Inflammatory macrophage (primary cell): Measurements from ENCODE around the gene USP13.
A peak's percentile ranks its signal among the peaks of the same experiment; 100 is the strongest.
"Not testable (repeated sequence)": the region's sequence is repeated elsewhere in the genome, so short reads cannot be mapped to it uniquely, and the experiment has no call there.

Experiments used
- DNase-seq, 2 donors: peaks; one replicate each; pipeline ENCODE4 v3.0.0-alpha.2; 2020 to 2022

Gene USP13

DNA sequence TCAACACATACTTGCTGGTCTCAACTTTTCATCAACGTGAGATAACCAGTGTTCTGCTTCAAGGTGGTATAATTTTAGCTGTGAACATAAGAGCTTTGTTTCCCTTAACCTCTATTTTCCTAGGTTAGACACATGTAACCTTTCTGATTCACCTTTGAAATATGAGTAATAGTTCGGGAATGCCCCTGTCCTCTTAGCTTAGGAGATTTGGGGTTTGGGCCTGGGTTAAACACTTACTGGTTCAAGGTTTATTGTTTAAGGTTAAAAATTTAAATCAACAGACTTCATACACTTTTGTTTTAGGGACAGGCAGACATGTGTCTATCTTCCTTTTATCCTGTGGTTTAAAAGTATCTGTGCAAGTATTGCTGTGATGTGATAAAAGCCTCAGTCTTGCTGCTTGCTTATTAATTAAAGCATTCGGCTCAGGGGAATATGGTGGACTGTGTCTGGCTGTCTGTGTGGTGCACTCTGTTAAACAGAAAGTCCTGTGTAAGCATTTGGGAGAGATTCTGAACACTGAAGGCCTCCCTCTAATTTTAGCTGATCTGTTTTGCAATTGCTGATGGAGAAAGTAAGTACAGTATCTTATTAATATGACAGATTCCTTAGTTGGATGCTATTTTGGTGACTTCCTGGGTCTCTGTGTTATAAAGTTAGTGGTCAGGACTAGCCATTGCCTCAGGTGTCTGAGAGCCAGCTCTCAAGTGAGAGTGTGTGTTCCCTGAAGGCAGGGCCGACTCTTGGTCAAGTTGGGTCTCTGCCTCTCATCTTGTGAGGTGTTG, 81.8 kb downstream of the USP13 start:
- no peak for DNase-seq

DNA sequence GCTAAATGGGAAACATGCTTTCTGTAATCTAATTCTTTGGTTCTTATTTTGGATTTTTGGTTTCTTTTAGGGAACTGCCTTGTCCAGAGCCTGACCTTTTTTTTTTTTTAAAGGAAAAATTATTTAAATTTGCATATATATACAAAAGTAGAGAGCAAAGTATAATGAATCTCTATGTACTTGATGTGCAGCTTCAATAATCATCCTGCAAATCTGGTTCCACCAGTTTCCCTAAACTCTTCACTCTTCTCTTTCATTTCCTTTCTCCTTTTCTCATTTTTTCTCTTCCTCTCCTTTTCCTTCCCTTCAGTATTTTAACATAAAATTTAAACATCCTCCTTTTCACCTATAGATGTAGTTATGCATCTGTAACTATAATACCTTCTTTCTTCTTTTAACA, 82.5 kb downstream of the USP13 start:
- no peak for DNase-seq

DNA sequence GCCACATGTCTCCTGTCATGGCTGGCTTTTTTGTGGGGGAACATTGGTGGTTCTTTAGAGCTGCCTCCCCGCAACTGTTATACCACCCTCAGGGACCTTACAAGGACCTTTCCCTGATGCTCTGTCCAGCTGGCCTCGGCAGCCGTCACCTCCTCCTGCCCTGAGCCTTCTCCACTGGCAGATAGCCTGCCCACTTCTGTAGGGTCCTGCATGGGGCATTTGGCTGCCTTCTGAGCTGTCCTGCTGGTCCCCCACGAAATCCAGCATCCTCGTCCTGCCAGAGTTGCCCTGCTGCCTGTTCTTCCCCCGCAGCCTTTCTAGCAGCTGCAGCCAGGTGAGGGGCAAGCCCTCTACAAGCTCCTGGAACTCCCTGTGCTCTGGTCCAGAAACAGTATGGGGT, 86.2 kb downstream of the USP13 start:
- DNase-seq: no peak

DNA sequence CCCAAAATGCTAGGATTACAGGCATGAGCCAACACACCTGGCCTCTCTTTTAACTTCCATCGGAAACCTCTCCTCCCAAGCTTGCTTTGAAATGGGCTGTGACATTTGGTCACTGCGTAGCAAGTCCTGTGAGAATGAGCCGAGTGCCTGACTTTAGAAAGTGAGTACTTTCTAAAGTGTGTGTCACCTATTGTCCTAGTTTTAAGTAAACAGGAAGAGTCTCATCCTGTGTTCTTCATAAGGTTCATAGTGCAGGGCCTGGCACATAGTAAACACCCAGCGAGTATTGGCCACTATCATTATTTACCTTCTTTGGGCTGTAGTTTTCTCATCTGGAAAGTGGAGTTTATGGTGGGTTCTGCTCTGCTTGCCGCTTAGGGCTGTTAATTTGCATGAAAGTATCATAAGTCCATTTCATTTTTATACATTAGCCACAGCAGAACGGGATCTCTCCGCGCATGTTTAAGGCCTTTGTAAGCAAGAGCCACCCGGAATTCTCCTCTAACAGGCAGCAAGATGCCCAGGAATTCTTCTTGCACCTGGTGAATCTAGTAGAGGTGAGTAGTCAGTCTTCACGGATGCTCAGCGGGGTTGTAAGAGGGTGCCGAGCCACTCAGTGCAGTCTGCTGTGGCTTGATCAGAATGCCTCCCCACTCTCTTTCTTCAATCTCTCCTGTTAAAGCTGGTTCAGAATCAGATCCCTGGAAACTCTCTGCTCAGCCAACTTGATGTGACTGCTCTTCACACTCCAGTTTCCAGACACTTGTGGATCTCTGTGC, 87.2 kb downstream of the USP13 start:
- DNase-seq: no peak

DNA sequence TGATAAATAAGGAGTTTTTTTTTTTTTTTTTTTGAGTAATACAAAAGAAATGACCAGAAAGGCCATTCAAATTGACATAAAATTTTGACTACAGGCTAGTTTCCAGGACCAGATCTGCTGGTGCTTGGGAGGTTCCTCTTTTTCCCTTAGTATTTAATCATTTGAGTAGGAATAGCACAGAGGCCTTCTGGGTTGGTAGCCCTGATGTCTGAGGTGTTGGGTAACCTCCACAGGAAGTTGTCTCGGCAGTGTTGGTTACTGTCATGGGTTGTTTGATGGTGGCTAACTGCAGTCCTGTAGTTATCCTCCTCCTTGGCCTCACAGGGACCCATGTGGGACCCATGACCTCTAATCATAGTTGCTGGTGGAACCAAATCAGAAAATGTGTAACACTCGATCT, 91.1 kb downstream of the USP13 start:
- peak; percentile 82 to 84 for DNase-seq

DNA sequence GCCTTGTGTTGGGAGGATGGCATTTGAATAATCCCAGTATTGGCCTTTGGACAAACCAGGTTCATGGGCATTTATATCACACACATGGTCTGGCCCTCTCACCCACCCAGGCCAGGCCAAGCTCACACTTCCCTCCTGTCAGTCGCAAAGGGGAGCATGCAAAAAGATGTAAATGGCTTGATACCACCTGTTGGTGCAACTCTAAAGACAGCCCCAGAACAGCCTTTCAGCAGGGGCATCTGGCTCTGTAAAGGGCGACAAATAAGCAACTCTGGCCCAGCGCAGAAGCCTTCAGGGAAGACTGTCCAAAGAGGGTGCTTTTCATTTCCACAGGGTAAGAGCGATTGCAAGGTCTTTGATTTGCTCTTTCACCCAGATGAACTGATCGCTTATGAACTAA, 91.8 kb downstream of the USP13 start:
- no peak for DNase-seq

DNA sequence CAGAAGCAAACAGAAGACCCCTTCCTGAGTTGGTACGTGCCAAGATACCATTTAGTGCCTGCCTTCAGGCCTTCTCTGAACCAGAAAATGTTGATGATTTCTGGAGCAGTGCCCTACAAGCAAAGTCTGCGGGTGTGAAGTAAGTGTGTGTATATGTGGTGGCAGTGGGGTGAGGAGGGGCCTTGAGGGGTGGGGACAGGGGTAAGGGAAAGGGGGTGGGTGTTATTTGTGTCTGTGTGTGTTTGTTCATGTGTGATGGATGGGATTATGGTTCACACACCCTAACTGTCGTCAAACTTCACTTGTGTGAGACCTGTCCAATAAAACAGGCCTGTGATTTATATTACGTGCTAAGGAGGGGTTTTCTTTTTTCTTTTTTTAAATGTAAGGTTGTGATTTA, 92.2 kb downstream of the USP13 start:
- no peak for DNase-seq

DNA sequence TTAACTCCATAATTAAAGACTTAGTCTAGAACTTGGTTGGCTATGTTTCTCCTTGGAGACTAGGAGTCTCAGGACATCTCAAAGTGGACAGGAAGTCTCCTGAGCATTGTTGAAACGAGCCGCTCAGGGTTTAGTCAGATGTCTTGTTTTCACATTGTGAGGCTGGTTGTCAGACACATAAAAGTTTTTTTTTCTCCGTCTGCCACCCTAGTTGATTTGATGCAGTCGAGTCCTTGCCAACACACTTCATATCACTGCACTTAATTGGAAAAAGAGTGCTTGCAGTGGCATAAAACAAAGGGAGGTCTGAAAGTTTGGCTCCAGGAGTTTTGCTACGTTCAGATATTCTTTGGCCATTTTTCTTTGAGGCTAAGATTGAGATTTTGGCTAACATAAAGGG, 92.9 kb downstream of the USP13 start:
- DNase-seq: no peak

DNA sequence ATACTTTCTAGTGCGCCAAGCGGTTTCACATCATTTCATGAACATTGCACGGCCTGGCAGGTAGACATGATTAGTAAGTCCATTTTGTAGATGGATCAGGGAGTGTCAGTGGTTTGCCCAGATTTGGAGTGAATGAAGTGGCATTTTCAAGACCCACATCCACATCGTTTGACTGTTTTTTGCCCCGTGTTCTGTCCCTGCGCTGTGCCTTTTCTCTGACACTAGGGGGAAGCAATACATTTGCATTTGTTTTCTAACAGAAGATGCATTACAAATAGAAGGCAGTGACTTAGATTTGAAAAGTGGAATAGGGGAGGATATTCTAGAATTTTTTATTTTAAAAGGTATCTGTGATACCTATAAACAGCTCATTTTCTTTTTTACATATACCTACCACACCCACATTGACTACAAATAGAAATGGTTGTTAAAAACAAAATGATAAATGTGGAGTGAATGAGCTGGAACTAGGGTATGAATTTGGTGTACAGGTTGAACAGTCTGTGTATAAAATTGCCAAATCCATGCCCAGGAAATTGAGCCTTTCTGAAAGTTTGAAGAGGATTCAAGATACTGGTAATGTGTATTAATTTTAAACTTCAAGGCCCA, 98.0 kb downstream of the USP13 start:
- DNase-seq: peak; percentile 11 to 30

DNA sequence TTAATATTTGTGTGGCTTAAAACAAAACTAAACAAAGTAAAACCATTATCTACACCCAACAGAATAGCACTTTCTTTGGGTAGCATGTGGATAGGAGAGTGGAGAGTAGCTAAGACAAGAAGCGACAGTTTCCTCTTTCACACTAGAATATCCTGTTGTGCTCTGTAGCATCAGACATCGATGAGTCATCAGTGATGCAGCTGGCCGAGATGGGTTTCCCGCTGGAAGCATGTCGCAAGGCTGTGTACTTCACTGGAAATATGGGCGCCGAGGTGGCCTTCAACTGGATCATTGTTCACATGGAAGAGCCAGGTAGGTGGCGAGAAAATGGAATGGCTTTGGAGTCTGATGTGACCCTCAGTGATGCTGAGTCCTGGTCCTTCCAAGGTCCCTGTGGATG, 108.1 kb downstream of the USP13 start:
- peak; percentile 22 to 42 for DNase-seq

DNA sequence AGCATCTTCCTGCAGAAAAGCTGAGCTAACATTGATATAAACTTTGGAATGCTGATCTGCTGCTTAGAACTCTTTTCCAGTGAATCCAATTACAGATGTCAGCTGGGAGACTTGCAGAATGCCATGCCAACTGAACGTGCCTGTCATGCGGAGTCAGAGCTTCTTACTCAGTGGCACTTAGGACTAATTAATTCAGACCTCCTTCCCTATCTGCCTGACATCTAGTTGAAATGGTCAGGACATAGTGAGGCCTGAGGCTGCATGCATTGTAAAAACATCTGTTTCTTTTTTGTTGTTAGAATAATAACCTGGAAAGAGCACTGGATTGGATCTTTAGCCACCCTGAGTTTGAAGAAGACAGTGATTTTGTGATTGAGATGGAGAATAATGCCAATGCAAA, 112.6 kb downstream of the USP13 start:
- no peak for DNase-seq

DNA sequence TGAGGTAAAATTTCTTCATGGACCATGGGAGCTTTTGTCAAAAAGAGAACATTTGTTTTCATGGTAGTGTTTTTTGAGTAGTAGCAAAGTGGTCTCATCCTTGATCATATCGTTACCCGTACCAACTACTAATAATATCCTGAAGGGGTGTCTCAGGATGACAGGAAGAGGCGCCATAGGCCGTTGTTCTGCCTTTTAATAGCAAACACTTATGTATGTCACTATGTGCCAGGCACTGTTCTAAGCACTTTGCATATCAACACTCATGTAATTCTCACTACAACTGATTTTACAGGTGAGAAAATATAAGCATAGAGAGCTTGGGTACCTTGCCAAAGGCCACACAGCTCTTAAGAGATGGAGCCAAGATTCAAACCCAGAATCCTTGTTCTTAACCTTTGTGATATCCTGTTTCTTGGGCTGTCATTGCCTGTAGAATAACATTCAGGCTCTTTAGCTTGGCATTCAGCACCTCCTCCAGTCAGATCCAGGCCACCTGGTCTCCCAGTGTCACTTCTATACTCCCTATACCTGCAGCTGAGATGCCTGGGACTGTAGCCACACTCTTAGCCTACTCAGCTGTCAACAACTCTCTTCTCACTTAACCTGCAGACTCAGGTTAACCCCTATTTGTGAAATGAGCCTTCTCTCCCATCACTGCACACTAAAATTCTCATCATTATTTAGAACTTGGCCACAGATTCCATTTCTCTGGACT, 113.7 kb downstream of the USP13 start:
- no peak for DNase-seq

DNA sequence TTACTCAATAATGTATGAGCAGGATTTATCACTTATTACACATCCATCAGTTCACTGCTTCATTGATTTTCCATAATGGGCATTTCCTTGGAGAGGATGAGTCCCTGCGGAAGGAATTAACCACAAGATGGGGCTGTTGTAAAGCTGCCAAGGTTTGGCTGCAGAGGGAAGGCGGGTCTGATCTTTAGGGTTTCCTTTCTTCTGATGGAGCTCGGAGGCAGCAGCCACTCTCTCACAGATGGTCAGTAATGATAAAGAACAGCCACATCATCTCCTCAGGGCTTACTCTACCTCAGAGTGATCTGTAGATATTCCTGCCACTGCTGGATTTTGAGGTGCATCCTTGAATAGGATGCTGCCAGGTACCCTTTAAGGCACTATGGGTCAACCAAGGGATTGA, 115.2 kb downstream of the USP13 start:
- peak; percentile 9 to 50 for DNase-seq

DNA sequence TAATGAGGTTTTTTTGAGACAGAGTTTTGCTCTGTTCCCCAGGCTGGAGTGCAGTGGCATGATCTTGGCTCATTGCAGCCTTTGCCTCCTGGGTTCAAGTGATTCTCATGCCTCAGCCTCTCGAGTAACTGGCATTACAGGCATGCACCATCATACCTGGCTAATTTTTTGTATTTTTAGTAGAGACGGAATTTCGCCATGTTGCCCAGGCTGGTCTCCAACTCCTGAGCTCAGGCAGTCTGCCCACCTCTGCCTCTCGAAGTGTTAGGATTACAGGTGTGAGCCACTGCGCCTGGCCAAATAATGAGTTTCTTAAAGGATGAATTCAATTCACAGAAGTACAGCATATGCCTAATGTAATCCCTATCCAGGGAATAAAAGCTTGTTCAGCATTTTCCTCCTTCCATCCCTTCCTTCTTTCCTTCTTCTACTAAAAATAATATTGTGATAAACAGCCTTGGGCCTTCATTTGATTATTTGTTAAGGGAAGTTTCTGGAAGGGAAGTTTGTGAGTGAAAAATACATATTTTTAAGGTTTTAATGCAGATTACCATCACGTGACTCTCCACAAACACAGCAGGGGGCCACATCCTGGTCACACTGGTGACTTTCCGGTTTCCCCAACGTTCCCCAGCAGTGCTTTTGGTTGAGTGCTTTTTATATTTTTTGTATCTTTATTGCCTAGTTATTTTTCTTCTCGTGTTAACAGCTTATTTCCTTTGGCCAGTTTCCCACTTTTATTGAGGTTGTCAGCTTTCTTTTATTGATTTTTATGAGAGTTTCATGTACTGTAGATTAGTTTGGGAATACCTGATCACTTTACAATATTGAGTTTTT, 116.8 kb downstream of the USP13 start:
- DNase-seq: no peak

DNA sequence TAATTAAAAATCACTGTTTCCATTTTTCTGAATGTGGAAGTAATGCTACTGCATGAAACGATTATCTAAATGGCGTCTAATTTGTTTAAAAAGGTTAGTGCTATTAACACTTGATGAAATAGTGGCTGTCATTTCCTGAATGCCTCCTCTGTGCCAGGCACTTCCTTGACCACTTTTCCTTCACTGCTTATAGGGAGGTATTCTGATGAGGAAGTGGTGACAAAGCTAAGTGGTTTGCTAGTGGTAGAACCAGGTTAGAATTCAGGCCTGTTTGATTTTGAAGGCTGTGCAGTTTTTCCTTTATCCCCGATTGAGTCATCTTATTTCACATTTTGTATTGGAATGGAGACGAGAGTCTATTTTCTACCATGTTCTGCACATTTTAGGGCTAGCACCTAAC, 119.0 kb downstream of the USP13 start:
- no peak for DNase-seq

DNA sequence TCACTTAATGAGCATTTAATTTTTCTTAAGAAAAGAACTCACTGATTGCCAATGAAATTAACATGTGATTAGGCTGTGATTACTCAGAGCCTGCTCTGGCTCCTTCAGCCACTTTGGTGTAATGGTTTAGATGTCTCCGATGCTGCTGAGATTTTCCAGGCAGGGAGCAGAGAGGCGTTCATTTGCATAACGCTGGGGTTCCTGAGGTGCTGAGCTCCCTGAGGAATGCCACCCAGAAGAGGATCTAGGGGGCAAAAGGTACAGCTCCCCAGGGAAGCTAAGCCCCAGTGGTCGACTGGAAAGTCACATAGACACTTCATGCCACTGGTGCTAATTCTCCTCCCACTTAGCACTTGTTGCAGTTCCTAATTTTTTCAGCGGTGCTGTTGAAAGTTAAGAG, 119.5 kb downstream of the USP13 start:
- no peak for DNase-seq

DNA sequence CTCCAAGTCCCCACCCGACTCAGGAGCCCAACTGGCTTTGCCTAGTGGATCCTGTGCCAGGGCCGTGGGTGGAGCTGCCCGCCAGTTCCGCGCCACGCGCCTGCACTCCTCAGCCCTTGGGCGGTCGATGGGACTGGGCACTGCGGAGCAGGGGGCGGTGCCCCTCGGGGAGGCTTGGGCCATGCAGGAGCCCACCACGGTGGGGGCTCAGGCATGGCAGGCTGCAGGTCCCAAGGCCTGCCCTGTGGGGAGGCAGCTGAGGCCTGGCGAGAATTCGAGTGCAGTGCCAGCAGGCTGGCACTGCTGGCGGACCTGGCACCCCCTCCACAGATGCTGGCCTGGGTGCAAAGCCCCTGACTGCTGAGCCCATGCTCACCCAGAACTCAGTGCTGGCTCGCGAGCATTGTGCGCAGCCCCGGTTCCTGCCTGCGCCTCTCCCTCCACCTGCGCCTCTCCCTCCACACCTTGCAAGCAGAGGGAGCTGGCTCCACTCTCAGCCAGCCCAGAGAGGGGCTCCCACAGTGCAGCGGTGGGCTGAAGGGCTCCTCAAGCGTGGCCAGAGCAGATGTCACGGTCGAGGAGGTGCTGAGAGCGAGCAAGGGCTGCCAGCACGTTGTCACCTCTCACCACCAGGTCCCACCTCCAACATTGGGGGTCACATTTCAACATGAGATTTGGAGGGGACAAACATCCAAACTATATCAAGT, 122.7 kb downstream of the USP13 start:
- DNase-seq: no peak

DNA sequence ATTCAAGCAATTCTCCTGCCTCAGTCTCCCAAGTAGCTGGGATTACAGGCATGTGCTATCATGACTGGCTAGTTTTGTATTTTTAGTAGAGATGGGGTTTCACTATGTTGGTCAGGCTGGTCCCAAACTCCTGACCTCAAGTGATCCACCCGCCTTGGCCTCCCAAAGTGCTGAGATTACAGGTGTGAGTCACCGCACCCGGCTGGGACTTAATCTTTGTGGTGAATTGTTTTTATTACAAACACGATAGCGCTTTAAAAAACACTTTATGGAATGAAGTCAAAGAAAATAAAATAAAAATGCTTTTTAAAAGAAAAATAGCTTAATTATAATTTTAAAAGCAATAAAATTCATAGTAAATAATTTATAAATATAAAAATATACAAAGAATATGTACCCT, 130.0 kb downstream of the USP13 start:
- not testable (repeated sequence) for DNase-seq

DNA sequence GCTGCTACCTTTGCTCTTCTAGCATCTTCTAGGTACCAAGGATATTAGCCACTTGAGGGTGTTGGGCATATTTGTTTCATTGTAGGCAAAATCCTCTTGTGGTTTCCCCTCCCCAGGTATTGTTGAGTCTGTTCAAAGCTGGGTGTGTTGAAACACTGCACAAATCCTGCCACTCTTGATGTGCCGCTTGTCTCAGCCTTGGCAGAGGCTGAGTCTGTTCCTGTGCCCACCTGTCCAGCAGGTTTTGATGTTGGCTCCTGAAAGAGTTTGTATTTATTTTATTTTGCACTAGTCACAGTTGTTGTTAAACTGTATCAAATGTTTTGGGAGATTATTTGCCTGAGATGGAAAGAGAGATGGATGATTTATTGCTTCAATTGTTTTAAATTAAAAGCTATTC, 136.2 kb downstream of the USP13 start:
- no peak for DNase-seq

DNA sequence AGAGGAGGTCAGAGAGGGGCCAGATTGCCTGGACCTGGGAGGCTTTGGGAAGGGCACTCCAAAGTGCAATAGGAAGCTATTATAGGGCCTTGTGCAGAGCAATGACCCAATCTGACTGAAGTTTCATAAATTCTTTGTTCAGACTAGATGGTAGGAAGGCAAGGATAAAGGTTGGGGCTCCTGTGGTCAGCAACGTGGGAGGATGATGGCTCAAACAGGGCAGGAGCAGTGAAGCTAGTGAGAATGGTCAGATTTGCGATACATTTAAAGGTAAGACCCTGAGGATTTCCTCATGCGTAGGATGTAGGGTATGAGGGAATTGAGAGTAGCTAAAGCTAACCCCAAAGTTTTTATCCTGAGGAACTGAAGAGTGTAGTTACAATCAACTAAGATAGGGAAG, 139.0 kb downstream of the USP13 start:
- DNase-seq: no peak

DNA sequence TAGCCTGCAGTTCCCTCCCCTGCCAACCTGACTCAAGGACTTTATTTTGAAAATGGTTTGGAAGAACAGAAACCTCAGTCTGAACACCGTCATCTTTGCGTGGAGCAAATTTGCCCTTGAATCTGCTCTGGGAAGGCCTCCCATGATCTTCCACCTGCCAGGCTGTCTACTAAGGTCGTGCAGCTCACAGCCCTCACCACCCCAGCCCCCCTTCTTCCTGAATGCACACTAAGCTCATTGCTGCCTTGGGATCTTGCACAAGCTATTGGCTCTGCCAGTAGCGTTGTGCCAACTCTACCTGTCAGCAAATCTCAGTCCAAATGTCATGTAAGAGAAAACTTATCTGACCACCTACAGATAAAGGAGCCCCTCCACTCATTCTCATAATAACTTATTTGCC, 141.5 kb downstream of the USP13 start:
- DNase-seq: no peak

DNA sequence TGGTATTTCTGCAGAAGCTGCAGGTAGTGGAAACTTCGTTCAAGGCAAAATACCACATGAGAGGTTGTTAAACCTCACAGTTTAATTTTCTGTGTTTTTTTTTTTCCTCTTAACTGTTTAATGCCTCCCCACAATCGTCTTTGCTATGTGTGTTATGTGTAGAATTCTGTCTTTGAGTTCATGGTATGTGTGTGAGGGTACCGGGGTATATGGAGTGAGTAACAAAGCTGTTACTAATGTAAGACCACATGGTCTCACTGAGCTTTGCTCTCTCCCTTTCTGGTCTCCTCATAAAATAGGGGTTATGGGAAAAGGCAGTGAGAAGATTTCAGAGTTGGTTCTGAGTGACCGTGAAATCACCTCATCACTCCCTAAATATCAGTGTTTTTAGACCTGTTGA, 143.6 kb downstream of the USP13 start:
- DNase-seq: no peak
